ENCODE data around the gene NCAPH2.

NCAPH2 gene

DNA sequence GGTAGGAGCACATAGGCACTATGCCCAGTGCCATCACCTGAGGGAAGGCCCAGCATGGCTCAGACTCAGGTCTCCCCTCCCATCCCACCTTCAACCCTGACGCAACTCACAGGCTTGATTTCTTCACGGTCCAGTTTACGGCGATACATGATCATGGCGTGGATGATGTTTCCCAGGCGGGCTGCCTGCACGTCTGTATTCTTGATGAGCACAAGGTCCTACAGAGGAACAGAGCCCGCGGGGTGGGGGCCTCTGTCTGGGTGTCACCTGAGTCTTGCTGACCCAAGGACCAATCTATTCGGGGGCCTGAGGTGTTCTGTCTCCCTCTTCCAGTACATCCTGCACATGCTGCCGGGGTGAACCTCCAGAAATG lies 66.3 kb downstream of the NCAPH2 start:
- no peak for DNase-seq
